B cell (primary cell): Measurements from ENCODE around the gene ZNF524.

Source experiments
- CTCF ChIP-seq: fragments of 200-600 bp; IDR thresholded peaks from one replicate; pipeline ENCODE4 v1.8.0; 2022; ENCODE audit warnings: antibody characterized with exemption, mild to moderate bottlenecking
- EZH2 ChIP-seq: IDR thresholded peaks from 2 replicates; pipeline ENCODE4 v1.6.1; 2012; ENCODE audit warnings: borderline replicate concordance, low read depth, mild to moderate bottlenecking, moderate library complexity, low read length; ENCODE audit not compliant: insufficient read depth, poor library complexity, severe bottlenecking

GRCh38 chr19:55567708-55568328 lies 32.3 kb upstream of the ZNF524 start:
- TF ChIP-seq CTCF (no peak), EZH2 (no peak)
